GM23338 (cell line): ENCODE data around the gene MYOZ3. TPM values are rescaled to one million over a fixed set of nuclear protein-coding genes. Genes with fewer than 3 reads are reported as not detected.

ENCODE experiments used
- ATAC-seq: fragments of 200-7000 bp; cut with Tn5 transposase; 3 replicates; pipeline ENCODE4 v1.9.1; 2020
- DNase-seq: peaks from one replicate; pipeline ENCODE4 v3.0.0-alpha.2; 2015; ENCODE audit warnings: low spot score
- H2AFZ ChIP-seq: fragments of 200-600 bp; sonication (generic); 2 replicates; pipeline ENCODE4 v1.8.0; 2016; ENCODE audit warnings: antibody characterized with exemption, mild to moderate bottlenecking, moderate library complexity
- H3F3A ChIP-seq: fragments of 200-600 bp; sonication (generic); replicated peaks from 2 replicates; pipeline ENCODE4 v1.8.0; 2017; ENCODE audit warnings: antibody characterized with exemption, mixed run types, low read depth
- H3K27ac ChIP-seq: fragments of 200-600 bp; sonication (generic); 2 replicates; pipeline ENCODE4 v1.6.1; 2016; ENCODE audit warnings: low read depth
- H3K27me3 ChIP-seq: fragments of 200-600 bp; sonication (generic); 2 replicates; pipeline ENCODE4 v1.8.0; 2016; ENCODE audit warnings: mild to moderate bottlenecking, mixed run types, moderate library complexity; ENCODE audit not compliant: insufficient read depth
- H3K36me3 ChIP-seq: fragments of 200-600 bp; sonication (generic); 2 replicates; pipeline ENCODE4 v1.8.0; 2016; ENCODE audit warnings: mild to moderate bottlenecking; ENCODE audit not compliant: insufficient read depth
- H3K4me1 ChIP-seq: fragments of 200-600 bp; sonication (generic); 2 replicates; pipeline ENCODE4 v1.8.0; 2016; ENCODE audit warnings: mild to moderate bottlenecking, moderate library complexity; ENCODE audit not compliant: insufficient read depth
- H3K4me2 ChIP-seq: fragments of 200-600 bp; sonication (generic); 2 replicates; pipeline ENCODE4 v1.7.1; 2017; ENCODE audit warnings: mixed run types
- H3K4me3 ChIP-seq: fragments of 200-600 bp; sonication (generic); 2 replicates; pipeline ENCODE4 v1.6.1; 2016; ENCODE audit warnings: mixed run types
- H3K79me2 ChIP-seq: fragments of 200-600 bp; sonication (generic); replicated peaks from 2 replicates; pipeline ENCODE4 v1.8.0; 2017; ENCODE audit warnings: mild to moderate bottlenecking; ENCODE audit not compliant: insufficient read depth
- H3K9me2 ChIP-seq: fragments of 200-600 bp; sonication (generic); 2 replicates; pipeline ENCODE4 v1.8.0; 2017; ENCODE audit not compliant: insufficient read depth
- H4K20me1 ChIP-seq: fragments of 200-600 bp; sonication (generic); replicated peaks from 2 replicates; pipeline ENCODE4 v1.8.0; 2017; ENCODE audit warnings: mild to moderate bottlenecking; ENCODE audit not compliant: insufficient read depth
- H3K27ac Mint-ChIP-seq: 2 replicates; pipeline ENCODE4 v1.8.0; 2020; ENCODE audit warnings: inconsistent platforms, mild to moderate bottlenecking, moderate library complexity, mixed read lengths
- H3K27me3 Mint-ChIP-seq: 3 replicates; pipeline ENCODE4 v1.8.0; 2022; ENCODE audit warnings: low read depth, mild to moderate bottlenecking, moderate library complexity, mixed read lengths, inconsistent platforms; ENCODE audit not compliant: insufficient read depth, poor library complexity
- H3K36me3 Mint-ChIP-seq: 3 replicates; pipeline ENCODE4 v1.8.0; 2021; ENCODE audit warnings: low read depth, mild to moderate bottlenecking, inconsistent platforms, moderate library complexity, mixed read lengths
- H3K4me1 Mint-ChIP-seq: 3 replicates; pipeline ENCODE4 v1.8.0; 2020; ENCODE audit warnings: mild to moderate bottlenecking, inconsistent platforms, mixed read lengths
- H3K4me3 Mint-ChIP-seq: 3 replicates; pipeline ENCODE4 v1.8.0; 2021; ENCODE audit warnings: moderate library complexity, mild to moderate bottlenecking, inconsistent platforms, mixed read lengths
- H3K9me3 Mint-ChIP-seq: 3 replicates; pipeline ENCODE4 v1.8.0; 2020; ENCODE audit warnings: moderate library complexity, mild to moderate bottlenecking, inconsistent platforms, mixed read lengths
- CREB1 ChIP-seq: fragments of 250-450 bp; sonication (Bioruptor Pico); IDR thresholded peaks from 2 replicates; pipeline ENCODE4 v1.5.0; 2020; ENCODE audit warnings: low read depth, mild to moderate bottlenecking, moderate library complexity
- EZH2 ChIP-seq: fragments of 200-600 bp; sonication (generic); IDR thresholded peaks from one replicate; pipeline ENCODE4 v1.8.0; 2017; ENCODE audit warnings: antibody characterized with exemption, mild to moderate bottlenecking, low read depth; ENCODE audit not compliant: unreplicated experiment
- JUNB ChIP-seq: IDR thresholded peaks from one replicate; pipeline ENCODE4 v1.6.1; 2016; ENCODE audit warnings: antibody characterized with exemption; ENCODE audit not compliant: unreplicated experiment
- ZNF331 ChIP-seq: fragments of 250-450 bp; sonication (Bioruptor Pico); IDR thresholded peaks from 2 replicates; pipeline ENCODE4 v1.5.0; 2020; ENCODE audit warnings: low read depth, mild to moderate bottlenecking, moderate library complexity
- polyA plus RNA-seq: library from polyadenylated mRNA; unstranded; fragments of >200 nt; fragmentation: Nextera tagmentation; extraction: Ambion mirVana; gene quantifications from 2 replicates; pipeline ENCODE4 v1.2.1, GENCODE V29; 2016
- total RNA-seq: library from RNA; depleted of rRNA; stranded (reverse); fragments of >200 nt; shearing (Covaris generic); gene quantifications from 2 replicates; pipeline ENCODE4 v1.2.3, GENCODE V29; 2014
- TF ChIP-seq, protein P1 (sequence below): IDR thresholded peaks from one replicate; pipeline ENCODE4 v1.6.1; 2018; ENCODE audit warnings: antibody characterized with exemption; ENCODE audit not compliant: unreplicated experiment
- TF ChIP-seq, protein P2 (sequence below): IDR thresholded peaks from 2 replicates; pipeline ENCODE4 v1.6.1; 2016; ENCODE audit warnings: antibody characterized with exemption
- TF ChIP-seq, protein P3 (sequence below), 2 experiments: fragments of 200-600 bp in 1 of 2; sonication (generic) in 1 of 2; conservative IDR thresholded peaks; 2 replicates each; pipeline versions ENCODE4 v1.5.1 to v1.6.1; 2016 to 2017; ENCODE audit warnings: antibody characterized with exemption in 2 of 2, low read depth in 2 of 2, mild to moderate bottlenecking in 2 of 2, moderate library complexity in 1 of 2

Gene MYOZ3
- total and polyA plus RNA-seq, 2 experiments from 2014 or later: 12.7 to 13.8 TPM

DNA sequence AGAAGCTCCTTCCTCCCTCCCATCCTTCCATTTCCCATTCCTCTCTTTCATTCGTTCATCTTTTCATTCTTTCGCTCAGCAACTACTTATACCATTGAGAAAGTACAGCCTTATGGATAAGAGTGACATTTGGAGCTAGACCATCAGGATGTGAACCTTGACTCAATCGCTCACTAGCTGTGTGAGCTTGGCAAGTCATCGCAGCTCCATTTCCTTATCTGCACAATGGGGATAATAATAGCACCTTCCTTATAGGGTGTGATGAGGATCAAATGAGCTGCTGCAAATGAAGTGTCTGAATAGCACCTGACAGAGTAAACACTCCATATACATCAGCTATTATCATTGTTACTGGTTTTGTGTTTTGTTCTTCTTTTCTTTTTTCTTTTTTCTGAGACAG, 48.6 kb upstream of the MYOZ3 start:
- Histone ChIP-seq H3K4me3 (no peak overlapping the region), H3K27me3 (no peaks in the 10 kb centered on the region), H4K20me1 (no peaks in the 10 kb centered on the region), H2AFZ (no peak overlapping the region), H3K36me3 (no peaks in the 10 kb centered on the region), H3K4me1 (0 out of 2 replicates have a peak, but pooled peaks cover 6% of the 10 kb centered on the region), H3K79me2 (no peaks in the 10 kb centered on the region), H3K9me2 (no peaks in the 10 kb centered on the region), H3K4me2 (no peak overlapping the region), H3F3A (no peaks in the 10 kb centered on the region), H3K27ac (no peak overlapping the region)
- H3K9me3 Mint-ChIP-seq: no peaks in the 10 kb centered on the region
- ATAC-seq (no peak), DNase-seq (no peak)
- H3K4me3 Mint-ChIP-seq: no peak overlapping the region
- no peak for TF ChIP-seq ZNF331
- TF ChIP-seq, protein P1, sequence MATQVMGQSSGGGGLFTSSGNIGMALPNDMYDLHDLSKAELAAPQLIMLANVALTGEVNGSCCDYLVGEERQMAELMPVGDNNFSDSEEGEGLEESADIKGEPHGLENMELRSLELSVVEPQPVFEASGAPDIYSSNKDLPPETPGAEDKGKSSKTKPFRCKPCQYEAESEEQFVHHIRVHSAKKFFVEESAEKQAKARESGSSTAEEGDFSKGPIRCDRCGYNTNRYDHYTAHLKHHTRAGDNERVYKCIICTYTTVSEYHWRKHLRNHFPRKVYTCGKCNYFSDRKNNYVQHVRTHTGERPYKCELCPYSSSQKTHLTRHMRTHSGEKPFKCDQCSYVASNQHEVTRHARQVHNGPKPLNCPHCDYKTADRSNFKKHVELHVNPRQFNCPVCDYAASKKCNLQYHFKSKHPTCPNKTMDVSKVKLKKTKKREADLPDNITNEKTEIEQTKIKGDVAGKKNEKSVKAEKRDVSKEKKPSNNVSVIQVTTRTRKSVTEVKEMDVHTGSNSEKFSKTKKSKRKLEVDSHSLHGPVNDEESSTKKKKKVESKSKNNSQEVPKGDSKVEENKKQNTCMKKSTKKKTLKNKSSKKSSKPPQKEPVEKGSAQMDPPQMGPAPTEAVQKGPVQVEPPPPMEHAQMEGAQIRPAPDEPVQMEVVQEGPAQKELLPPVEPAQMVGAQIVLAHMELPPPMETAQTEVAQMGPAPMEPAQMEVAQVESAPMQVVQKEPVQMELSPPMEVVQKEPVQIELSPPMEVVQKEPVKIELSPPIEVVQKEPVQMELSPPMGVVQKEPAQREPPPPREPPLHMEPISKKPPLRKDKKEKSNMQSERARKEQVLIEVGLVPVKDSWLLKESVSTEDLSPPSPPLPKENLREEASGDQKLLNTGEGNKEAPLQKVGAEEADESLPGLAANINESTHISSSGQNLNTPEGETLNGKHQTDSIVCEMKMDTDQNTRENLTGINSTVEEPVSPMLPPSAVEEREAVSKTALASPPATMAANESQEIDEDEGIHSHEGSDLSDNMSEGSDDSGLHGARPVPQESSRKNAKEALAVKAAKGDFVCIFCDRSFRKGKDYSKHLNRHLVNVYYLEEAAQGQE: no peak
- TF ChIP-seq CREB1 (CRISPR knock-in tag): no peak
- TF ChIP-seq JUNB: no peak
- TF ChIP-seq EZH2: no peak
- TF ChIP-seq, protein P2, sequence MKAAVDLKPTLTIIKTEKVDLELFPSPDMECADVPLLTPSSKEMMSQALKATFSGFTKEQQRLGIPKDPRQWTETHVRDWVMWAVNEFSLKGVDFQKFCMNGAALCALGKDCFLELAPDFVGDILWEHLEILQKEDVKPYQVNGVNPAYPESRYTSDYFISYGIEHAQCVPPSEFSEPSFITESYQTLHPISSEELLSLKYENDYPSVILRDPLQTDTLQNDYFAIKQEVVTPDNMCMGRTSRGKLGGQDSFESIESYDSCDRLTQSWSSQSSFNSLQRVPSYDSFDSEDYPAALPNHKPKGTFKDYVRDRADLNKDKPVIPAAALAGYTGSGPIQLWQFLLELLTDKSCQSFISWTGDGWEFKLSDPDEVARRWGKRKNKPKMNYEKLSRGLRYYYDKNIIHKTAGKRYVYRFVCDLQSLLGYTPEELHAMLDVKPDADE: no peak
- no peaks in the 10 kb centered on the region for H3K36me3 Mint-ChIP-seq
- no peak overlapping the region for H3K27ac Mint-ChIP-seq
- peaks cover 3% of the 10 kb centered on the region for H3K27me3 Mint-ChIP-seq
- H3K4me1 Mint-ChIP-seq: peaks cover 30% of the 10 kb centered on the region

DNA sequence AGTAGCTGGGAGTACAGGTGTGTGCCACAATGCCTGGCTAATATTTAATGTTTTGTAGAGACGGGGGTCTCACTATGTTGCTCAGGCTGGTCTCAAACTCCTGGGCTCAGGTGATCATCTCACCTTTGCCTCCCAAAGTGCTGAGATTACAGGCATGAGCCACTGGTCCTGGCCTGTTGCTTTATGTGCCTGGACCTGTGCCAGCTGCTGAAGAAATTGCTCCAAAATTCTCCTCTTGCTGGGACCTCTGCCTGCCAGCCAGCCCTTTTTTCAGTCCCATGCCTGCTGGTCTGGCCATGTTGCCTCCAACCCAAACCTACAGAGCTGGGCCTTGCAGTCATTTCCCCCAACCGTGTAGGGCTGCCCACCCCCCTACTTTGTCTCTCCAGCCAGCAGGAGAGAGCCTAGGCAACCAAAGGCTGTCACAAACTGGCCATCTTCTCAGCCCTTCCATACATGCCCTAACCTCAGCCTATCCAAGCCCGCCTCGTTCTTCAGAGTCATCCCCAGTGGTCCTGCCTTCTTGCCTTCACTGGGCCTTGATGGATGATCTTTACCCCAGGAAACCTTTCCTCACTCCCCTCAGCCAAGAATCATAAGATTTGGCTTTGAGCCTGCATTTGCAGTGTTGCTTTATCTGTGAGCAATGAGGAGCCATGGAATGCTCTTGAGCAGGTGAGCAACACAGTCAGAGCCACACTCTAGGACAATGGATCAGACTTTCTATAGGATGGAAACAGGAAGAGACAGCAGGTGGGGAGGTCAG, 48.0 kb upstream of the MYOZ3 start:
- Histone ChIP-seq H3K27ac (no peak overlapping the region), H3K4me1 (0 out of 2 replicates have a peak, but pooled peaks cover 6% of the 10 kb centered on the region), H3K9me2 (no peaks in the 10 kb centered on the region), H3K4me2 (no peak overlapping the region), H3K27me3 (no peaks in the 10 kb centered on the region), H4K20me1 (no peaks in the 10 kb centered on the region), H3F3A (no peaks in the 10 kb centered on the region), H3K4me3 (no peak overlapping the region), H3K79me2 (no peaks in the 10 kb centered on the region), H3K36me3 (no peaks in the 10 kb centered on the region), H2AFZ (no peak overlapping the region)
- no peak for ATAC-seq
- Mint-ChIP-seq H3K4me1 (peaks cover 32% of the 10 kb centered on the region), H3K36me3 (no peaks in the 10 kb centered on the region), H3K9me3 (no peaks in the 10 kb centered on the region), H3K4me3 (no peak overlapping the region; the same call in 2 of the 3 replicates), H3K27ac (no peak overlapping the region), H3K27me3 (peaks cover 3% of the 10 kb centered on the region)
- DNase-seq: no peak
- no peak for TF ChIP-seq CREB1 (CRISPR knock-in tag)
- no peak for TF ChIP-seq EZH2
- TF ChIP-seq ZNF331: no peak
- TF ChIP-seq, protein P3, sequence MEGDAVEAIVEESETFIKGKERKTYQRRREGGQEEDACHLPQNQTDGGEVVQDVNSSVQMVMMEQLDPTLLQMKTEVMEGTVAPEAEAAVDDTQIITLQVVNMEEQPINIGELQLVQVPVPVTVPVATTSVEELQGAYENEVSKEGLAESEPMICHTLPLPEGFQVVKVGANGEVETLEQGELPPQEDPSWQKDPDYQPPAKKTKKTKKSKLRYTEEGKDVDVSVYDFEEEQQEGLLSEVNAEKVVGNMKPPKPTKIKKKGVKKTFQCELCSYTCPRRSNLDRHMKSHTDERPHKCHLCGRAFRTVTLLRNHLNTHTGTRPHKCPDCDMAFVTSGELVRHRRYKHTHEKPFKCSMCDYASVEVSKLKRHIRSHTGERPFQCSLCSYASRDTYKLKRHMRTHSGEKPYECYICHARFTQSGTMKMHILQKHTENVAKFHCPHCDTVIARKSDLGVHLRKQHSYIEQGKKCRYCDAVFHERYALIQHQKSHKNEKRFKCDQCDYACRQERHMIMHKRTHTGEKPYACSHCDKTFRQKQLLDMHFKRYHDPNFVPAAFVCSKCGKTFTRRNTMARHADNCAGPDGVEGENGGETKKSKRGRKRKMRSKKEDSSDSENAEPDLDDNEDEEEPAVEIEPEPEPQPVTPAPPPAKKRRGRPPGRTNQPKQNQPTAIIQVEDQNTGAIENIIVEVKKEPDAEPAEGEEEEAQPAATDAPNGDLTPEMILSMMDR (conservative IDR thresholded peaks at IDR 0.05; ENCODE audit: low read depth in 2 of 2): no peak
